ENCODE data around the gene LDHAL6B. TPM values are rescaled to one million over a fixed set of nuclear protein-coding genes. Genes with fewer than 3 reads are reported as not detected.

Gene LDHAL6B
- polyA plus RNA-seq, 6 donors from 2014 or later = 0.14 to 0.54 (median 0.33) TPM; not detected in 1

DNA sequence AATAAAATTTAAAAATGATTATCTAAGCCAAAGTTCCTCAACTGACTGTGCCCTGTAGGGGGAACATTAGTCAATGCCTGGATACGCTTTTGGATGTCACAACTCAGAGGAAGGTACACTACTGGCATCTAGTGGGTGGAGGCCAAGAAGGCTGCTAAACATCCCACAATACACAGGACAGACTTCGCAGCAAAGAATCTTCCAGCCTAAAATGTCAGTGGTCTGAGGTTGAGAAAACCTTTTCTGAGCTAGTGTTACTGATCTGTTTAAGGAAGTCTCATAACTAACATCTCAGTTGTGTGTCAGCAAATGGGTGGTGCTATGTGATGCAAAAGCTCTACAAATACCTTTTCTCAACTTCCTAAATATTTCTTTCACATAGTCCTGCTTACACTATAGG, 20.9 kb upstream of the LDHAL6B start:
- peaks cover 61% of the 10 kb centered on the region in 2 donors for H3K36me3 Mint-ChIP-seq
- no peaks in the 10 kb centered on the region for H3K27me3 Mint-ChIP-seq
- DNase-seq (no peak), ATAC-seq (ENCODE audit: low read depth in 2 of 2) (no peak)
- H3K4me3 Mint-ChIP-seq = no peak overlapping the region
- H3K9me3 Mint-ChIP-seq = peaks cover 0 to 22% (median 8%) of the 10 kb centered on the region in 7 donors
- no peaks in the 10 kb centered on the region for H3K4me1 Mint-ChIP-seq
- no peak overlapping the region for H3K27ac Mint-ChIP-seq

DNA sequence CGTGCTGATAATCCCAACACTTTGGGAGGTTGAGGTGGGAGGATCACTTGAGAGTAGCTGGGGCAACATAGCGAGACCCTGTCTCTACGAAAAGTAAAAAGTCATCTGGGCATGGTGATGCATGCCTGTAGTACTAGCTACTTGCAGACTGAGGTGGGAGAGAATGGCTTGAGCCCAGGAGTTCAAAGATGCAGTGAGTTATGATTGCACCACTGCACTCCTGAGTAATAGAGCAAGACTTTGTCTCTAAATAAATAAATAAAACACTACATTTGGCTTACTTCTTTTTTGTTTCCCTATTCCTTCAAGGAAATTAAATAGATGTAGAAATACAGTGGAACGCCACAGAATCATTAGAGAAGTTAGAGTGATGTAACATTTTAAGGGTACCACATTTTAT, 20.1 kb upstream of the LDHAL6B start:
- H3K27me3 Mint-ChIP-seq = no peaks in the 10 kb centered on the region
- ATAC-seq (ENCODE audit: low read depth in 2 of 2) = no peak
- H3K4me1 Mint-ChIP-seq = no peaks in the 10 kb centered on the region
- peak overlapping the region in 1 of 6 donors; percentile 20 for H3K27ac Mint-ChIP-seq
- peaks cover 54 to 58% of the 10 kb centered on the region in 2 donors for H3K36me3 Mint-ChIP-seq
- no peak for DNase-seq
- no peak overlapping the region for H3K4me3 Mint-ChIP-seq
- peaks cover 0 to 19% (median 6%) of the 10 kb centered on the region in 7 donors for H3K9me3 Mint-ChIP-seq

DNA sequence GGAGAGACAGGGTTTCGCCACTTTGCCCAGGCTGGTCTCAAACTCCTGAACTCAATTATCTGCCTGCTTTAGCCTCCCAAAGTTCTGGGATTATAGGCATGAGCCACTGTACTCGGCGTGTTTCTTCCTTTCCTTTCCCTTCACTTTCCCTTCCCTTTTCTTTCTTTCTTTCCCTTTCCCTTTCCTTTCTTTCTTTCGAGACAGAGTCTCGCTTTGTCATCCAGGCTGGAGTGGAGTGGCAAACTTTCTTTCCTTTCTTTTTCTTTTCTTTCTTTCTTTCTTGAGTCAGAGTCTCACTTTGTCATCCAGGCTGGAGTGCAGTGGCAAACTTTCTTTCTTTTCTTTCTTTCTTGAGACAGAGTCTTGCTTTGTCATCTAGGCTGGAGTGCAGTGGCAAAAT, 17.4 kb upstream of the LDHAL6B start:
- Mint-ChIP-seq H3K4me1 (no peaks in the 10 kb centered on the region), H3K9me3 (peaks cover 0 to 5% (median 0%) of the 10 kb centered on the region in 7 donors), H3K36me3 (peaks cover 49 to 55% of the 10 kb centered on the region in 2 donors), H3K4me3 (no peak overlapping the region), H3K27ac (peak overlapping the region in 4 of 6 donors; percentile 10 to 68 (median 37)), H3K27me3 (no peaks in the 10 kb centered on the region)
- no peak for DNase-seq
- no peak for ATAC-seq (ENCODE audit: low read depth in 2 of 2)

DNA sequence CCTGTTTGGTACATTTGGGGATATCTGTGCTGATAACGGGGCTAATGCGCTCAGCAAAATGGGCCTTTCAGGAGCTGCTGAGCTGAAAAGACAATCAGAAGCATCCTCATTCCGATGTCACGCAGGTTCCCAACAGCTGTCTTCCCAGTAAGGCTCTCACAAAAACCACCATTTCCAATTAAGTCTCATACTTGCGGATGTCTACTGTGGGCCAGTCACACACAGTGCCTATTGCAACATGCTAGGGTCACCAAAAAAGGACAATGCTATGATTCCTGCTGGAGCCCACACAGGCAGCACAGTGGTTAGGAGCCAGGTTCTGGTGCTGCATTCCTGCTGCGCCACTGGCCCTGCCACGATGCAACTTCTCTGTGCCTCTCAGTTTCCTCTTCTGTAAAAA, 16.4 kb upstream of the LDHAL6B start:
- Mint-ChIP-seq H3K36me3 (peaks cover 49 to 56% of the 10 kb centered on the region in 2 donors), H3K9me3 (peaks cover 0 to 3% (median 0%) of the 10 kb centered on the region in 7 donors), H3K4me3 (no peak overlapping the region), H3K27me3 (no peaks in the 10 kb centered on the region), H3K4me1 (no peaks in the 10 kb centered on the region), H3K27ac (peak overlapping the region in 1 of 6 donors; percentile 47)
- DNase-seq (no peak), ATAC-seq (ENCODE audit: low read depth in 2 of 2) (no peak)

DNA sequence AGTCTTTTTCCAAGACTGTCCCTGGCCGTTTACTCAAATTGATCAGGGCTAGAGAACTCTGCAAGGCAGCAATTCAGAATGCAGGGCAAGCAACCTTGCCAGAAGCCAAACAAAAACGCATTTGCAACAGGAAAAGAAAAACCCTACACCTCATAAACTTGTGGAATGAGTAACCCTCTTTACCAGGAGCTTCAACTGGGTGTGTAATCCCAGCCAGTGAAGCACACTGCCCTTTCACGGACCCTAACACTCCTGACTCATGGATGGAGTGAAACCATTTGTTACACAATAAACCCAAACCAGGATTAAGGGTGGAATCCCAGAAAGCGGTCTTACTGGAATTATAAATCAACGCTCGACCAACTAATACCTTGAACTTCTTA, 14.8 kb upstream of the LDHAL6B start:
- no peak overlapping the region for H3K4me3 Mint-ChIP-seq
- peaks cover 52 to 57% of the 10 kb centered on the region in 2 donors for H3K36me3 Mint-ChIP-seq
- H3K9me3 Mint-ChIP-seq = peaks cover 0 to 3% (median 0%) of the 10 kb centered on the region in 7 donors
- no peak for DNase-seq
- peak overlapping the region in 1 of 6 donors; percentile 31 for H3K27ac Mint-ChIP-seq
- H3K4me1 Mint-ChIP-seq = no peaks in the 10 kb centered on the region
- no peak for ATAC-seq (ENCODE audit: low read depth in 2 of 2)
- no peaks in the 10 kb centered on the region for H3K27me3 Mint-ChIP-seq

DNA sequence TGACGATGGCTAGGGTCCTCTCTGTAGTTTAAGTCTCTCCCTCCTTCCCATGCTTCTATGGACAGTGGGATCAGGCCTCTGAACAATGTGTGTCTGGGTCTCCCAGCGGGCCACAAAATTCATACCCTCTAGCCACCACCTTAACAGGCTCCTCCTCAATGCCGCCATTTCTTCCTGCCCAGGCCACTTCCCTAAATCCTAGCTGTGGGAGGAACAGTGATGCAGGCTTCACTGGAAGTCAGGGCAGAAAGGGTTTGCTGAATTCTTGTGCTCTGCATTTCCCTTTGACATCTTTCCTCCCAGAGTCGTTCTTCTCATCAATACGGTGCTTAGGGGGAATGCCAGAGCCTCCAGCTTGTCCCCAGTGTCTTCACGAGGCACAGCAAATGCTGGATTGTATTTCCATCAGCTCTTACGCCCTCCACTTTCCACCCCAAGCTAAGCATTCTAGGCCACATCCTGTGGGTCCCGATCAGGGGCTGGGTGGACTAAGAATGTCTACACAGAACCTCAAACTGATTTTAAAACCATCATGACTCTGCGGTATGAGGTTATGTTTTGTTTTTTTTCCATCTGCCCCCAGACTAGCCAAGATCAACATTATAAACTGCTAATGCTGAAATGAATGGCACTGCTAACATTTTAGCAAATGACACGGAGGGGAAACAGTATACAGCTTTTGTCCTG, 11.9 kb upstream of the LDHAL6B start:
- Mint-ChIP-seq H3K9me3 (no peaks in the 10 kb centered on the region), H3K27ac (peak overlapping the region in 2 of 6 donors; percentile 32 to 75), H3K27me3 (no peaks in the 10 kb centered on the region), H3K36me3 (peaks cover 38 to 40% of the 10 kb centered on the region in 2 donors), H3K4me1 (peaks cover 0 to 3% (median 0%) of the 10 kb centered on the region in 3 donors), H3K4me3 (no peak overlapping the region)
- DNase-seq (no peak), ATAC-seq (ENCODE audit: low read depth in 2 of 2) (no peak)

DNA sequence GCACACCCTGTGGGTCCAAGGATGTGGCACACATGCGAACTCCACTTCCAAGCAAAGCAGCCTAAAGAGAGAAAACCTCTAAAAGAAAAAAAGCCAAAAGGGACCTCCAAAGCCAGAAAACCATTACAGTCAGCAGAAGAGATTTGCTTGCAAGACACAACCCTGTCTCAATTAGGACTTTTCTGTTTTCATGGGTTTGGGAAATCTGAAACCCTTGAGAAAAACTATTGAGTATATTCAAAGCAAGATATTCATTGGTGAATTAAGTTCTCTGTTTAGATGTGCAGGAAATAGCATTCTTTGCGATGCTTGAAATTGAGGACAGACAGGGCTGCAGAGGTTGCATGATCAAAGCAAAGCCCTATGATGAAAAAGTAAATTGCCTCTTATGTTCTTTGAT, 10.2 kb upstream of the LDHAL6B start:
- H3K4me1 Mint-ChIP-seq = peaks cover 0 to 3% (median 0%) of the 10 kb centered on the region in 3 donors
- H3K27ac Mint-ChIP-seq = peak overlapping the region in 2 of 6 donors; percentile 15 to 36
- no peak for ATAC-seq (ENCODE audit: low read depth in 2 of 2)

DNA sequence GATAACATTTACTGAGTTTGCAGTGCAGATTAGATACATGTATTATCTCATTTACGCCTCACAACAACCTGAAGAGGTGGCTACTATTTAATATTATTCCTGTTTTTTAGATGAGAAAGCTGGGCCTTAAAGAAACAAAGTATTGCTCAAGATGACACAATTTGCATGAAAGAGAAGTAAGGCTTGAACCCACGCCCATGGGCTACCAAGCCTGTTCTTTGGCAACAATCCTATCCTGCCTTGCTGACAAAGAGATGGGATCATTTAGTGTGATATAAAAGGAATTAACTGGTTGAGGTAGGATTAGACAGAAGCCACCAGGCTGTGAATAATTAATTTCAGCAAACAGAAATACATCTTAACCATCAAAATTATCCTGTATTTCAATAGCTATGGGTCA, 9.2 kb upstream of the LDHAL6B start:
- Mint-ChIP-seq H3K4me1 (peaks cover 0 to 3% (median 0%) of the 10 kb centered on the region in 3 donors), H3K4me3 (no peak overlapping the region), H3K27me3 (no peaks in the 10 kb centered on the region), H3K27ac (peak overlapping the region in 1 of 6 donors; percentile 61), H3K9me3 (no peaks in the 10 kb centered on the region), H3K36me3 (peaks cover 22 to 28% of the 10 kb centered on the region in 2 donors)
- DNase-seq = no peak
- no peak for ATAC-seq (ENCODE audit: low read depth in 2 of 2)

More for the DNA sequence above, 10.2 kb upstream of the LDHAL6B start:
- Mint-ChIP-seq H3K9me3 (no peaks in the 10 kb centered on the region), H3K36me3 (peaks cover 27 to 30% of the 10 kb centered on the region in 2 donors), H3K27me3 (no peaks in the 10 kb centered on the region), H3K4me3 (no peak overlapping the region)
- no peak for DNase-seq

DNA sequence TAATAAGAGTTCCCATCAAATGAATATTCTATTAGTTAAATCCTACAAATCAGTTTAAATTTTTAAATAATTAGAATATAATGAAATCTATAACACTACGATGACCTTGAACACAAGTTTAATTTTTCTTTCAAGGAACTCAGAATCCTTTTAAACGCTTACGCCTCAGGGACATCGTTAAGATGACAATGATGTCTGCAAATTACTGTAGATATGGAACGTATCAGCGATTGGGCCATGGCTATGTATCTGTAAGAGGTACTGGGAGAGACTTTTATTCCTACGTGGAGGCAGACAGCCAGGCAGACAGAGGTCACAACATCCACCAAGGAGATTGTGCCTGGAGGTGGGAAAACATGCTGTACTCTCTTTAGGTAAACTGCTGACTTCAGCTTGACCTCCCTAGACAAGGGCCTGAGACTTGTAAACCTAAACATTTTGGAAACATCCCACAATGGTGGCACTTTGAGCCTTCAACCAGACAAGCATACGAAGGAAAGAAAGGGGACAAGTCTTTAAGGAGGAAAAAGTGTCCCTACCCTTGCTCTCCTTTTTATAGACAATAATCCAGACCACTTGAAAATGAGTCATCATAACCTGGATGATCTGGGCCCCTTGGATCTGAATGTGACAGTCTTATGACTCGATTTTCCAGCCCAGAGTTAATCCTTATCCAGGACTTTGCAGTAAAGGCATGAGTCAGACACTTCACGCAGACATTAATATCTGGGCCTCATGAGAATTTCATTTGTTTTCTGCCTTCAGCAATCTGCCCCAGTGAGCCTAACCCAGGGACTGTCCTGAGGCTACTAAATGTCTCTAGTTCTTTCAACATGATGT, 6.8 kb upstream of the LDHAL6B start:
- ATAC-seq (ENCODE audit: low read depth in 2 of 2) (no peak), DNase-seq (no peak)
- Mint-ChIP-seq H3K9me3 (no peaks in the 10 kb centered on the region), H3K27ac (peak overlapping the region in 2 of 6 donors; percentile 14 to 52), H3K27me3 (no peaks in the 10 kb centered on the region), H3K4me1 (peaks cover 0 to 3% (median 0%) of the 10 kb centered on the region in 3 donors), H3K4me3 (no peak overlapping the region), H3K36me3 (peaks cover 15% of the 10 kb centered on the region in 2 donors)

DNA sequence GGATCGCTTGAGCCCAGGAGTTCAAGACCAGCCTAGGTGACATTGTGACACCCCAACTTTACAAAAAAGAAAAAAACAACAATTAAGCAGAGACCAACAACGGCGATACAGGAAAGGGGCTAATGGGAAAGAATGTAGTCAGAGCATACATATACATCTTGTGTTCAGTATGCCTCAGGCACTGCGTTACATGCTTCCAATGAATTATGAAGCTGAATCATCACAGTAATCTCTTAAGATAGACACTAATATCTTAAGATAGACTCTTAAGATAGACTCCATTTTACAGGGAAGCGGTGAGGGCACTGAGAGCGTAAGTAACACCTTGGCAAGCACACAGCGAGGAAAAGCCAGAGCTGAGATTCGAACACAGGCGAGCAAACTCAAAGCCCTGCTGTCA, 6.1 kb upstream of the LDHAL6B start:
- H3K9me3 Mint-ChIP-seq = no peaks in the 10 kb centered on the region
- peaks cover 11 to 14% of the 10 kb centered on the region in 2 donors for H3K36me3 Mint-ChIP-seq
- H3K27ac Mint-ChIP-seq = no peak overlapping the region
- DNase-seq (no peak), ATAC-seq (ENCODE audit: low read depth in 2 of 2) (no peak)
- peaks cover 0 to 3% (median 0%) of the 10 kb centered on the region in 3 donors for H3K4me1 Mint-ChIP-seq
- no peaks in the 10 kb centered on the region for H3K27me3 Mint-ChIP-seq
- no peak overlapping the region for H3K4me3 Mint-ChIP-seq

DNA sequence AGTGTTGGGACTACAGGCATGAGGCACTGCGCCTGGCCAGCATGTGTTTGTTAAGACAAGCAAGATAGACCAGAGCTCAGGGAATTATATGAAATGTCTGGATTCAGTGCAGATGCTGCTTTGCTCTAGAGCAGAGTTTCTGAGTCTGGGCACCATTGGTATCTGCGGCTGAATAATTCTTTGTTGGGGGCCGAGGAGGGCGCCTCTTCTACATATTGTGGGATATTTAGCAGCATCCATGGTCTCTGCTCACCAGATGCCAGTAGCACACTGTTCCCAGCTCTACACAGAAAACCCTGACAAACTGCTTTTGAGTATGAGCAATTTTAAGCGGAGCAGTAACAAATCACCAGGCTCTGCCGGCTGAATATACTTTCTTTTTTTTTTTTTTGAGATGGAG, 3.6 kb upstream of the LDHAL6B start:
- peak overlapping the region in 1 of 6 donors; percentile 48 for H3K27ac Mint-ChIP-seq

DNA sequence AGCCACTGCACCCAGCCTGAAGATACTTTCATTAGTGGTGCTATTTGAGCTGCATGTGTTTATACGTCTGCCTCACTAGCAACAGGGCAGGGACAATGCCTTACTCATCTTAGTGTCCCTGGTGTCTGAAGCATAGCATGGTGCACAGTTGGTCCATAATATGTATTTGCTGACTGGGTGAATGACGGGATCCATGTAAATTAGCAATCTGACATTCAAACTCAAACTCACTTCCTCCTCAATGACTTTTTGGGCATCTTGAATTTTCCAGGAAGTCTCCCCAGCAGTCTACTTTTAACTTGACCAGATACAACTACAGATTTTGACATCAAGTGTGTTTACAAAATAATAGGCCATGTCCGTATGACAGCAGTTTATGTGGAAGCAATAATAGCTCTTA, 3.0 kb upstream of the LDHAL6B start:
- Mint-ChIP-seq H3K36me3 (peaks cover 33 to 40% of the 10 kb centered on the region in 2 donors), H3K4me1 (peaks cover 4 to 8% (median 6%) of the 10 kb centered on the region in 3 donors), H3K27me3 (no peaks in the 10 kb centered on the region), H3K9me3 (no peaks in the 10 kb centered on the region), H3K4me3 (no peak overlapping the region), H3K27ac (no peak overlapping the region)
- DNase-seq (no peak), ATAC-seq (ENCODE audit: low read depth in 2 of 2) (no peak)

More for the DNA sequence above, 3.6 kb upstream of the LDHAL6B start:
- H3K36me3 Mint-ChIP-seq = peaks cover 27 to 34% of the 10 kb centered on the region in 2 donors
- no peak for DNase-seq
- no peaks in the 10 kb centered on the region for H3K9me3 Mint-ChIP-seq
- ATAC-seq (ENCODE audit: low read depth in 2 of 2) = no peak
- no peaks in the 10 kb centered on the region for H3K27me3 Mint-ChIP-seq
- no peak overlapping the region for H3K4me3 Mint-ChIP-seq
- peaks cover 4 to 8% (median 7%) of the 10 kb centered on the region in 3 donors for H3K4me1 Mint-ChIP-seq

DNA sequence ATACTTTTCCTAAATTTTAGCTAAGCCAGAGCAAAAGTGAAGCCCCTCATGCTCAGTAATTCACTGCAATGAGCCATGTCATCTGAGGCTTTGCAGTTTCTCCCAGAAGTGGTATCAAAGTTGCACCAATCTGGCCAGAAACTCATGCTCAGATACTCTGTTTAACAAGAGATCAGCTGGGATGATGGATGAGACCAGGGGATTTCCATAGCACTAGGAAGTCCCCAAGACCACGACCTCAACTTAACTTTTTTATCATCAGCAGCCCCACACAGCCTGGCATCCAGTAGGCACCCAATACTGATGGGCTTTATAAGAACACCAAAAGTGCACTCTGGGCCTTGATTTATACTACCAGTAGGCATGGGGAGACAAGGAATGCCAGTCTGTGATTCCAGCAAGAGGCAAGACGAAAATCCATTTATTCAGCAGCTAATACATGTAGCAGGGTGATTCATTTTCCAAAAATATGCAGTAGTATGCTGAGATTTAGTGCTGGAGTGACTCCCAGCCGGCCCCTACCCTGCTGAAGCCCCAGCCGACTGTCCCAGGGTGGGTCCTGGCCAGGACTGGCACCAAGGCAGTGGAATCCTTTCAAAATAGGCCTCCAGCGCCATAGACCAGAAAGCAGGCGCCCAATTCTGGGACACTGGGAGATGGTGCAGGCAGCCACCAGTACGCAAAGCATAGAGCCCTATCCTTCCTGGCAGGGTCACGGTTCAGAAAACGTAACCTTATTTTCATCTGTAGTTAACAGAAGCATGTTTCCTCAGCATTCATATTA, 612 bp upstream of the LDHAL6B start:
- peaks cover 33 to 49% of the 10 kb centered on the region in 2 donors for H3K36me3 Mint-ChIP-seq
- ATAC-seq (ENCODE audit: low read depth in 2 of 2) = peak in 1 of 2 donors; percentile 56

More for the DNA sequence above, 612 bp upstream of the LDHAL6B start:
- H3K27ac Mint-ChIP-seq = peak overlapping the region in 3 of 6 donors; percentile 33 to 78 (median 70)
- peaks cover 3 to 8% (median 4%) of the 10 kb centered on the region in 3 donors for H3K4me1 Mint-ChIP-seq
- H3K4me3 Mint-ChIP-seq = no peak overlapping the region
- no peaks in the 10 kb centered on the region for H3K27me3 Mint-ChIP-seq
- H3K9me3 Mint-ChIP-seq = no peaks in the 10 kb centered on the region
- DNase-seq = no peak
